PC-9 (cell line): ENCODE measurements around the gene SPON1. TPM values are rescaled to one million over a fixed set of nuclear protein-coding genes. Genes with fewer than 3 reads are reported as not detected.

Experiments
- BruUV-seq: library from RNA; stranded (reverse); fragments of 400-500 nt; replicated peaks from 2 replicates; lab custom pipeline; 2021; lab: Mats Ljungman, UMichigan
- CTCF ChIA-PET: fragments of 300-600 bp; sonication (Branson Sonifier 250); formaldehyde crosslinking; loops from one replicate; lab custom pipeline; 2022; ENCODE audit warnings: antibody characterized with exemption; lab: Charles Lee
- POLR2A ChIA-PET: fragments of 300-600 bp; sonication (Branson Sonifier 250); formaldehyde crosslinking; loops from one replicate; lab custom pipeline; 2022; ENCODE audit warnings: antibody characterized with exemption; ENCODE audit not compliant: unreplicated experiment; lab: Charles Lee
- DNase-seq, 2 experiments: peaks; one replicate each; pipeline versions ENCODE4 v3.0.0 to v3.0.0-alpha.2; 2015 to 2022; ENCODE audit warnings: mixed read lengths in 1 of 2
- H2AFZ ChIP-seq: fragments of 200-600 bp; sonication (generic); 2 replicates; pipeline ENCODE4 v1.8.1; 2017; ENCODE audit warnings: antibody characterized with exemption
- H3F3A ChIP-seq: fragments of 200-600 bp; sonication (generic); 2 replicates; pipeline ENCODE4 v1.8.1; 2017; ENCODE audit warnings: antibody characterized with exemption, mild to moderate bottlenecking, low read depth; ENCODE audit not compliant: insufficient read depth
- H3K27ac ChIP-seq: fragments of 200-600 bp; sonication (generic); 2 replicates; pipeline ENCODE4 v1.6.1; 2016; ENCODE audit warnings: mixed run types
- H3K27me3 ChIP-seq: fragments of 200-600 bp; sonication (generic); 2 replicates; pipeline ENCODE4 v1.6.1; 2016; ENCODE audit warnings: low read depth, mixed run types; ENCODE audit not compliant: insufficient read depth
- H3K36me3 ChIP-seq: fragments of 200-600 bp; sonication (generic); 2 replicates; pipeline ENCODE4 v1.6.1; 2016; ENCODE audit warnings: low read depth, mixed run types
- H3K4me1 ChIP-seq: fragments of 200-600 bp; sonication (generic); replicated peaks from 2 replicates; pipeline ENCODE4 v1.6.1; 2016; ENCODE audit warnings: mixed run types; ENCODE audit not compliant: insufficient read depth
- H3K4me2 ChIP-seq: fragments of 200-600 bp; sonication (generic); 2 replicates; pipeline ENCODE4 v1.6.1; 2017; ENCODE audit warnings: mixed run types
- H3K4me3 ChIP-seq: fragments of 200-600 bp; sonication (generic); 2 replicates; pipeline ENCODE4 v1.6.1; 2016; ENCODE audit warnings: mixed run types
- H3K79me2 ChIP-seq: fragments of 200-600 bp; sonication (generic); 2 replicates; pipeline ENCODE4 v1.6.1; 2017; ENCODE audit warnings: low read depth, mixed run types
- H3K9me2 ChIP-seq: fragments of 200-600 bp; sonication (generic); 2 replicates; pipeline ENCODE4 v1.8.1; 2017; ENCODE audit warnings: mild to moderate bottlenecking; ENCODE audit not compliant: insufficient read depth
- H3K9me3 ChIP-seq: fragments of 200-600 bp; sonication (generic); 2 replicates; pipeline ENCODE4 v1.8.1; 2016; ENCODE audit warnings: low read depth; ENCODE audit not compliant: insufficient read depth
- H4K20me1 ChIP-seq: fragments of 200-600 bp; sonication (generic); 2 replicates; pipeline ENCODE4 v1.8.1; 2017; ENCODE audit not compliant: insufficient read depth
- EZH2 ChIP-seq: fragments of 200-600 bp; sonication (generic); IDR thresholded peaks from 2 replicates; pipeline ENCODE4 v1.8.0; 2017; ENCODE audit warnings: antibody characterized with exemption, low read depth
- intact Hi-C: fragments of 100-400 bp; cut with micrococcal nuclease; formaldehyde crosslinking; loops from one replicate; pipeline ENCODE4 v1.10.0; 2022; ENCODE audit not compliant: unreplicated experiment
- total RNA-seq: library from RNA; stranded (reverse); gene quantifications from 2 replicates; pipeline ENCODE4 v1.2.3, GENCODE V29; 2021
- TF ChIP-seq, protein P1 (sequence below): fragments of 200-600 bp; sonication (generic); conservative IDR thresholded peaks from 2 replicates; pipeline ENCODE4 v1.6.1; 2017; ENCODE audit warnings: mixed run types, antibody characterized with exemption, mild to moderate bottlenecking, moderate library complexity

Gene SPON1
- total RNA-seq, 1 experiment from 2014 or later = 0.70 TPM

DNA sequence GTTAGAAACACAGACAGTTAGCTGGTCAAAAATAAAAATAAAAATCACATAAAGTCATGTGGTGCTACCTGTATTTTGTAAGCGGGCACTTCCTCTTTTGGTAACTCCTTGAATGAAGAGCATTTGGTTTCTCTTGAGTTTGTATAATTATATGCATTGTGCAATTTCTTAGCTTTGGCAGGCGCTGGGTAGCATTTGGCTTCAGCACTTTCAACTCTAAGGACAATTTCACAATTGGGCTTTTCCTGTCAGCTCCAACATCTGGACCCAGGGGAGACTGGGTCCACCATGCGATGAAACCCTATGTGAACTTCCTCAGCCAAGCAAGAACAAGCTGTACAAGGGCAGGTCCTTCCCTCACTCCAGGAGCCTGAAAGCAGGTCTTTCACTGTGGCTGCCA, 227.4 kb downstream of the SPON1 start:
- no peak overlapping the region for H3K4me3 ChIP-seq
- intact Hi-C loops = no loop called here
- ChIA-PET POLR2A (no interaction called here), CTCF (no interaction called here)
- no peaks in the 10 kb centered on the region for H3K27me3 ChIP-seq
- no peaks in the 10 kb centered on the region for H3K36me3 ChIP-seq
- no peaks in the 10 kb centered on the region for H3K9me2 ChIP-seq
- no TSS peak for BruUV-seq
- no peak overlapping the region for H2AFZ ChIP-seq
- no peak overlapping the region for H3K4me2 ChIP-seq
- H3K27ac ChIP-seq = no peak overlapping the region
- no peaks in the 10 kb centered on the region for H3K9me3 ChIP-seq
- H3F3A ChIP-seq = no peaks in the 10 kb centered on the region
- no peaks in the 10 kb centered on the region for H3K4me1 ChIP-seq
- no peak for TF ChIP-seq EZH2
- TF ChIP-seq, protein P1, sequence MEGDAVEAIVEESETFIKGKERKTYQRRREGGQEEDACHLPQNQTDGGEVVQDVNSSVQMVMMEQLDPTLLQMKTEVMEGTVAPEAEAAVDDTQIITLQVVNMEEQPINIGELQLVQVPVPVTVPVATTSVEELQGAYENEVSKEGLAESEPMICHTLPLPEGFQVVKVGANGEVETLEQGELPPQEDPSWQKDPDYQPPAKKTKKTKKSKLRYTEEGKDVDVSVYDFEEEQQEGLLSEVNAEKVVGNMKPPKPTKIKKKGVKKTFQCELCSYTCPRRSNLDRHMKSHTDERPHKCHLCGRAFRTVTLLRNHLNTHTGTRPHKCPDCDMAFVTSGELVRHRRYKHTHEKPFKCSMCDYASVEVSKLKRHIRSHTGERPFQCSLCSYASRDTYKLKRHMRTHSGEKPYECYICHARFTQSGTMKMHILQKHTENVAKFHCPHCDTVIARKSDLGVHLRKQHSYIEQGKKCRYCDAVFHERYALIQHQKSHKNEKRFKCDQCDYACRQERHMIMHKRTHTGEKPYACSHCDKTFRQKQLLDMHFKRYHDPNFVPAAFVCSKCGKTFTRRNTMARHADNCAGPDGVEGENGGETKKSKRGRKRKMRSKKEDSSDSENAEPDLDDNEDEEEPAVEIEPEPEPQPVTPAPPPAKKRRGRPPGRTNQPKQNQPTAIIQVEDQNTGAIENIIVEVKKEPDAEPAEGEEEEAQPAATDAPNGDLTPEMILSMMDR = no peak
- H4K20me1 ChIP-seq = no peaks in the 10 kb centered on the region
- H3K79me2 ChIP-seq = no peaks in the 10 kb centered on the region
- DNase-seq = no peak

DNA sequence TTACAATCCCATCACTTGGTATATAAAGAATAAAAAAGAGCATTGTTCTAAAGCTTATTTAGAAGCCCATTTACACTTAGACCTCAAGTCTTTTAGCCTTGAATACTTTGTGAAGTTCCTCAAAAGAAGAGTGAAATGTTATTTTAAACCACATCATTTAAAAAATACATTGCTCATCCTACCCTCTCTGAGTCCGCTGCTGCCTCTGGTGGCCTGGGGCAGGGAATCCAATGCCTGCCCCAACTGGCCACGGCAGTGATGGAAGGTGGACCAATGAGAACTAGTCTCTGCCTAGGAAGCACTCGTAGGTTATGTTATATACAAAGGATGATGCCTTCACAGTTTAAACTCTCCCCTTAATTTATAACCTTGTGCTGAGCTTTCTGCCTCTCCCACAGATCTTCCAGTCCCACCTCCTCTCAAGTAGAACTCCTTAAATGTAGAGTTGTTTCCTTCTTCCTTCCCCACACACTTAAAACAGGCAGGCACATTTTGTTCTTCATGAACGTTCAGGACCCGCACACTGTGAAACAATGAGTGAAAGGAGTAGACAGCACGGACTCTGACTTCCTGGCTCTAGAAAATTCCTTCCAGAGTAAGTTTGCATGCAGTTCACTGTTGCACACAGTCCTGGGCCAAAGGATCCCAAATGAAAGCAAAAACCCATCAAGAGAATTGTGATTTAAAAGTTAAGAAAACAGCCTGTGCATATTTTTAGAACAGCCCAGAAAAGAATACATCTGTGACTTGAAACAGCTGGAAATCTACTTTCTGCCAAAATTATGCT, 228.7 kb downstream of the SPON1 start:
- no peak for TF ChIP-seq EZH2
- TF ChIP-seq, protein P1 = no peak
- Histone ChIP-seq H3K36me3 (no peaks in the 10 kb centered on the region), H3K4me2 (no peak overlapping the region), H2AFZ (no peak overlapping the region), H3K9me2 (no peaks in the 10 kb centered on the region), H3K27me3 (no peaks in the 10 kb centered on the region), H4K20me1 (no peaks in the 10 kb centered on the region), H3K27ac (no peak overlapping the region), H3K79me2 (no peaks in the 10 kb centered on the region), H3K9me3 (no peaks in the 10 kb centered on the region), H3K4me1 (no peaks in the 10 kb centered on the region), H3K4me3 (no peak overlapping the region), H3F3A (no peaks in the 10 kb centered on the region)
- intact Hi-C loops = no loop called here
- no TSS peak for BruUV-seq
- ChIA-PET CTCF (no interaction called here), POLR2A (interaction anchor here (0.6 kb wide), 1 partner anchor 610 kb away, joined by 4 read pairs; no protein-coding TSS in a partner anchor)
- no peak for DNase-seq

GRCh38 chr11:14193644-14194043, 231.1 kb downstream of the SPON1 start:
- no peak overlapping the region for H3K4me2 ChIP-seq
- H4K20me1 ChIP-seq = no peaks in the 10 kb centered on the region
- H3K4me3 ChIP-seq = no peak overlapping the region
- no peaks in the 10 kb centered on the region for H3K4me1 ChIP-seq
- H3K36me3 ChIP-seq = no peaks in the 10 kb centered on the region
- DNase-seq = no peak
- H3K27me3 ChIP-seq = no peaks in the 10 kb centered on the region
- no peak overlapping the region for H2AFZ ChIP-seq
- no peaks in the 10 kb centered on the region for H3K9me3 ChIP-seq
- CTCF ChIA-PET = no interaction called here
- no peak for TF ChIP-seq EZH2
- TF ChIP-seq, protein P1 = no peak
- BruUV-seq = no TSS peak
- H3K27ac ChIP-seq = no peak overlapping the region
- H3K79me2 ChIP-seq = no peaks in the 10 kb centered on the region
- intact Hi-C loops = no loop called here
- no peaks in the 10 kb centered on the region for H3F3A ChIP-seq
- H3K9me2 ChIP-seq = no peaks in the 10 kb centered on the region
- POLR2A ChIA-PET = no interaction called here
